ENCODE measurements around the gene CCT7.

DNA sequence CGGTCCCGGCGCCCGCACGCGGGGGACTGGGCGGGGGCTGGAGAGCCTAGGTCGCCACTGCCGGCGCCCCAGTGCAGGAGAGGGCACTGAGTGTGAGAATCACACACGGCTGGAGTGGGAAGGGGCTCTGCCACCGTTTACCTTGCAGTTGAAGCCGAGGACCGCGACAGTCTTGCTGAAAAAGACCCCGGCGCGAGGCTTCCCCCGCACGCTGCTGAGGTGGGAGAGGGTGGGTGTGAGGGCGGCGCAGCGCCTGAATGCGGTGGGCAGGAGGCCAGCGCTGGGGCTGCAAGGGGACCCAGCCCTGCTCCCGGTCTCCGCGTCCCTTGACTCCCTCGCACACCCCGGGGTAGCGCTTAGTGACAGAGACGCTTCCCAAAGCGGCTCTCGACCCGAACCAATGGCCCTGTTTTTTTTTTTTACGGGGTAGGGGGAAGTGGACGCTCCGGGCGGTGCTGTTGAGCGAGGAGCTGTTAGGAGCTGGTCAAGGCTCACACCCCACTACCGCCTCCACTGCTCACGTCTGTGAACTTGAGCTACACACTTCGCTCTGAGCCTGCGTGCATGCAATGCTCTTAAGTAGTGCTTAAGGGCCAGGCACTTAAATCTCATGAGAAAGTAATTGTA is 30.9 kb upstream of the CCT7 start:
- TF ChIP-seq GATA2 (IDR thresholded peaks at IDR 0.05; ENCODE audit: low read depth, low read length) (no peak), GATA3 (IDR thresholded peaks at IDR 0.05; ENCODE audit: low read depth, low read length) (no peak)

Measured in SH-SY5Y (cell line).